Neuronal stem cell (in vitro differentiated cells): ENCODE results near the gene DOCK9.
A peak's percentile ranks its signal among the peaks of the same experiment; 100 is the strongest.

Experiments used
- DNase-seq: peaks from one replicate; pipeline ENCODE4 v3.0.0-alpha.2; 2013; ENCODE audit warnings: low spot score
- H2AFZ ChIP-seq: one replicate; pipeline ENCODE4 v1.6.1; 2013; ENCODE audit warnings: mild to moderate bottlenecking, low read length, inconsistent platforms
- H2AK5ac ChIP-seq: 2 replicates; pipeline ENCODE4 v1.6.1; 2013; ENCODE audit warnings: low read depth, mild to moderate bottlenecking, inconsistent platforms, low read length, moderate library complexity, mixed read lengths
- H2BK120ac ChIP-seq: 2 replicates; pipeline ENCODE4 v1.6.1; 2013; ENCODE audit warnings: low read depth, mild to moderate bottlenecking, inconsistent platforms, low read length, moderate library complexity, mixed read lengths
- H2BK12ac ChIP-seq: one replicate; pipeline ENCODE4 v1.6.1; 2013; ENCODE audit warnings: low read length, inconsistent platforms
- H2BK15ac ChIP-seq: 2 replicates; pipeline ENCODE4 v1.6.1; 2013; ENCODE audit warnings: mild to moderate bottlenecking, low read length, inconsistent platforms, mixed read lengths
- H2BK5ac ChIP-seq: one replicate; pipeline ENCODE4 v1.6.1; 2013; ENCODE audit warnings: inconsistent platforms, mild to moderate bottlenecking, low read length, moderate library complexity
- H3K14ac ChIP-seq: one replicate; pipeline ENCODE4 v1.6.1; 2013; ENCODE audit warnings: low read length, inconsistent platforms
- H3K18ac ChIP-seq: 2 replicates; pipeline ENCODE4 v1.6.1; 2013; ENCODE audit warnings: low read length, inconsistent platforms
- H3K23ac ChIP-seq: 2 replicates; pipeline ENCODE4 v1.6.1; 2013; ENCODE audit warnings: low read depth, mild to moderate bottlenecking, mixed read lengths, low read length, inconsistent platforms; ENCODE audit not compliant: poor library complexity
- H3K27ac ChIP-seq: replicated peaks from 3 replicates; pipeline ENCODE4 v1.5.1; 2013; ENCODE audit warnings: low read length, inconsistent platforms
- H3K27me3 ChIP-seq, 3 experiments: 2 replicates each; pipeline ENCODE4 v1.6.1; 2013; ENCODE audit warnings: low read length in 3 of 3, mild to moderate bottlenecking in 2 of 3, inconsistent platforms in 1 of 3, low read depth in 1 of 3, mixed read lengths in 1 of 3, moderate library complexity in 1 of 3; ENCODE audit not compliant: control insufficient read depth in 3 of 3, insufficient read depth in 3 of 3
- H3K36me3 ChIP-seq, 2 donors: replicated peaks in 1 of 2; 2 replicates each; pipeline ENCODE4 v1.6.1; 2013; ENCODE audit warnings: low read length in 2 of 2; ENCODE audit not compliant: control insufficient read depth in 2 of 2, insufficient read depth in 2 of 2
- H3K4ac ChIP-seq: 2 replicates; pipeline ENCODE4 v1.6.1; 2013; ENCODE audit warnings: inconsistent platforms, mild to moderate bottlenecking, low read length, moderate library complexity
- H3K4me1 ChIP-seq, 2 donors: 1 replicate in 1 of 2; 2 replicates in 1 of 2; pipeline ENCODE4 v1.6.1; 2013; ENCODE audit warnings: low read length in 2 of 2, low read depth in 1 of 2; ENCODE audit not compliant: control insufficient read depth in 2 of 2, insufficient read depth in 1 of 2
- H3K4me2 ChIP-seq: one replicate; pipeline ENCODE4 v1.6.1; 2013; ENCODE audit warnings: mild to moderate bottlenecking, low read length, inconsistent platforms; ENCODE audit not compliant: insufficient read depth, poor library complexity, severe bottlenecking
- H3K4me3 ChIP-seq, 2 donors: 2 replicates each; pipeline ENCODE4 v1.5.1; 2013; ENCODE audit warnings: low read length in 2 of 2, mild to moderate bottlenecking in 2 of 2, inconsistent platforms in 1 of 2, moderate library complexity in 1 of 2
- H3K79me1 ChIP-seq: one replicate; pipeline ENCODE4 v1.6.1; 2013; ENCODE audit warnings: low read depth, mild to moderate bottlenecking, inconsistent platforms, low read length, moderate library complexity
- H3K9ac ChIP-seq: one replicate; pipeline ENCODE4 v1.6.1; 2013; ENCODE audit warnings: mild to moderate bottlenecking, low read depth, low read length, inconsistent platforms; ENCODE audit not compliant: poor library complexity
- H3K9me3 ChIP-seq, 2 donors: replicated peaks in 1 of 2; 2 replicates each; pipeline versions ENCODE3 to v1.6.1; 2013; ENCODE audit warnings: low read length in 2 of 2, mild to moderate bottlenecking in 2 of 2, inconsistent platforms in 1 of 2, low read depth in 1 of 2, mixed read lengths in 1 of 2, moderate library complexity in 1 of 2; ENCODE audit not compliant: control insufficient read depth in 2 of 2, insufficient read depth in 1 of 2
- H4K8ac ChIP-seq: one replicate; pipeline ENCODE4 v1.6.1; 2013; ENCODE audit warnings: low read depth, mild to moderate bottlenecking, inconsistent platforms, low read length, moderate library complexity
- H4K91ac ChIP-seq: one replicate; pipeline ENCODE4 v1.6.1; 2013; ENCODE audit warnings: low read length, low read depth, mild to moderate bottlenecking, inconsistent platforms; ENCODE audit not compliant: poor library complexity
- WGBS, 2 donors: extraction: QIAGEN DNeasy Blood & Tissue Kit; methylation state at CpG; one replicate each; pipeline ENCODE4 v1.1.7; 2013; ENCODE audit warnings: missing lambda C conversion rate in 2 of 2, mixed read lengths in 1 of 2; ENCODE audit not compliant: insufficient read length in 2 of 2, insufficient replicate concordance in 1 of 2; ENCODE audit errors: extremely low coverage in 2 of 2; 5-methylcytosine and 5-hydroxymethylcytosine counted together

Gene DOCK9

DNA sequence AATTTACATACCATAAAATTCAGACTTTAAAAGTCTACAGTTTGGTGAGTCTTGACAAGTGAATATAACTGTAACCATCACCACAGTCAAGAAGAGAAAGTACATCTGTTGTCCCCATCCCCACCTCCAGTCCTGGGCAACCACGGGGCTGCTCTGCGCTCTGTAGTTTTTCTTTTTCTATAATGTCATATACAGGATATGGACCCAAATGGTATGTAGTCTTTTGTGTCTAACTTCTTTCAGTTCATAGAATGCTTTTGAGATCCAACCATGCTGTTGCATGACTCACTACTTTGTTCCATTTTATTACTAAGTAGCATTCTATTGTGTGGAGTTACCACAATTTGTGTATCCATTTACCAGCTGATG lies 103.9 kb downstream of the DOCK9 start:
- H3K4me3 ChIP-seq = no peak overlapping the region
- H3K9me3 ChIP-seq = peaks cover 0 to 10% of the 10 kb centered on the region in 2 donors
- no peak overlapping the region for H3K27ac ChIP-seq
- H2BK120ac ChIP-seq = no peak overlapping the region
- H3K14ac ChIP-seq = no peak overlapping the region
- no peak overlapping the region for H2AK5ac ChIP-seq
- no peak for DNase-seq
- no peaks in the 10 kb centered on the region for H3K79me1 ChIP-seq
- no peak overlapping the region for H4K8ac ChIP-seq
- no CpG with 5 or more reads among the region's 2 CpGs for WGBS, 2 donors
- peaks cover 0 to 8% of the 10 kb centered on the region in 2 donors for H3K4me1 ChIP-seq
- no peaks in the 10 kb centered on the region for H3K36me3 ChIP-seq
- H2BK15ac ChIP-seq = no peak overlapping the region
- H2BK5ac ChIP-seq = no peak overlapping the region
- H3K4me2 ChIP-seq = no peak overlapping the region
- no peak overlapping the region for H3K9ac ChIP-seq
- no peak overlapping the region for H2BK12ac ChIP-seq
- no peak overlapping the region for H3K18ac ChIP-seq
- no peak overlapping the region for H2AFZ ChIP-seq
- no peak overlapping the region for H3K23ac ChIP-seq
- H4K91ac ChIP-seq = no peak overlapping the region
- H3K27me3 ChIP-seq = no peaks in the 10 kb centered on the region
- no peak overlapping the region for H3K4ac ChIP-seq

DNA sequence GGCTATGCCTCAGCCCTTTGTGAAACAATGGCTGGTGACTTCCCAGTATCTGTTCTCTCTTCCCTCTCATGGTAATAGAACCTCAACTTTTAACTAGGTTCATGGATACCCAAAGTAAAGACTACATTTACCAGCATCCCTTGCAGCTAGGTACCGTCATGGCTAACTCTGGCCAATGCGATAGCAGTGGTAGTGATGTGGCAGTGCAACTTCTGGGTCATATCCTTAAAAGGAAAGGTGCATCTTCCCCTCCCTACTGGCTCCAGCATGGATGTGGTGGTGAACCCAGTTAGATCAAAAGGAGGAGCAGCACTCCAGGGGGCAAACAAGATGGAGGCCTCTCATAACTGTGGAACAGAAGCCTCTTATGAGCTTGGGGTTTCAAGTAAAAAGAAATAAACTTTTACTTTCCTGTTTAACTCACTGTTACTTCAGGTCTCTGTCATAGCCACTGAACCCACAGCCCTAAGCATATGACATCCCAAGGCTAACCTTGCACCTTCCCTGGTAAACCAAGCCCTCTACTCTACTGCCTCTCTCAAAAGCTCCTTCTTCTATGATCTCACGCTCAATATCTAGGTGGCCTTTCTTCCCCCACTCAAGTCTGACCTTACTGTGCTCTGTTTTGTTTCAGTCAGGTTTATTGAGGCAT lies 104.4 kb downstream of the DOCK9 start:
- no peak overlapping the region for H2AFZ ChIP-seq
- no peak for DNase-seq
- no CpG with 5 or more reads among the region's 3 CpGs for WGBS, 2 donors

DNA sequence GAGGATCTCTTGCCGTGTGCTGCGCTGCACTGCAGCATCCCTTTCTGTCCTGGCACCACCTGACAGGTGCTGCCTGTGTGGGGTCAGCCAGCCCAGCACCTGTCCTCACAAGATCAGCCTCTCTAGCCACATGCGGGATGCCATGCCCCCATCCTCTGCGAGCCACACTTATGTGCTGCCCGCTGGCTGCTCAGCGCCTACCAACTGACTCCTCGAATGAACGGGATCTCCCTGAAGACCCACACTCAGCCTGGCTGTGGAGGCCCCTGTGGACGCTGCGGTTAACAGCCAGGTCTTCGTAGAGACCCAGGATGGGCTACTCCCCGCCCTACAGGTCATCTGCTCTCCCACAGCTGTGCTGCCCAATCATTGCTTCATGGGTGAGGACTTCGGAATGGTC lies 106.1 kb downstream of the DOCK9 start:
- no peak overlapping the region for H3K27ac ChIP-seq
- H2BK5ac ChIP-seq = no peak overlapping the region
- H4K91ac ChIP-seq = no peak overlapping the region
- H3K23ac ChIP-seq = no peak overlapping the region
- H3K14ac ChIP-seq = no peak overlapping the region
- no peaks in the 10 kb centered on the region for H3K27me3 ChIP-seq
- peaks cover 0 to 8% of the 10 kb centered on the region in 2 donors for H3K4me1 ChIP-seq
- H2BK120ac ChIP-seq = no peak overlapping the region
- H2AFZ ChIP-seq = no peak overlapping the region
- WGBS, 2 donors = no CpG with 5 or more reads among the region's 13 CpGs
- H3K9me3 ChIP-seq = peaks cover 0 to 10% of the 10 kb centered on the region in 2 donors
- H3K9ac ChIP-seq = no peak overlapping the region
- no peak overlapping the region for H3K4me2 ChIP-seq
- no peaks in the 10 kb centered on the region for H3K79me1 ChIP-seq
- no peak overlapping the region for H3K4me3 ChIP-seq
- no peak overlapping the region for H2AK5ac ChIP-seq
- H2BK15ac ChIP-seq = no peak overlapping the region
- H3K36me3 ChIP-seq = no peaks in the 10 kb centered on the region
- peak overlapping the region; percentile 43 for H2BK12ac ChIP-seq
- H3K4ac ChIP-seq = no peak overlapping the region
- H3K18ac ChIP-seq = peak overlapping the region; percentile 25
- no peak for DNase-seq
- peak overlapping the region; percentile 83 for H4K8ac ChIP-seq

More for the DNA sequence above, 104.4 kb downstream of the DOCK9 start:
- peaks cover 0 to 10% of the 10 kb centered on the region in 2 donors for H3K9me3 ChIP-seq
- H3K18ac ChIP-seq = no peak overlapping the region
- H3K23ac ChIP-seq = no peak overlapping the region
- H2BK12ac ChIP-seq = no peak overlapping the region
- H4K91ac ChIP-seq = no peak overlapping the region
- peaks cover 0 to 8% of the 10 kb centered on the region in 2 donors for H3K4me1 ChIP-seq
- no peaks in the 10 kb centered on the region for H3K27me3 ChIP-seq
- no peak overlapping the region for H3K4me3 ChIP-seq
- no peak overlapping the region for H2BK5ac ChIP-seq
- H4K8ac ChIP-seq = no peak overlapping the region
- no peak overlapping the region for H3K4ac ChIP-seq
- H3K27ac ChIP-seq = no peak overlapping the region
- H3K79me1 ChIP-seq = no peaks in the 10 kb centered on the region
- no peak overlapping the region for H2AK5ac ChIP-seq
- no peak overlapping the region for H2BK120ac ChIP-seq
- H3K36me3 ChIP-seq = no peaks in the 10 kb centered on the region
- no peak overlapping the region for H3K4me2 ChIP-seq
- H3K14ac ChIP-seq = no peak overlapping the region
- H3K9ac ChIP-seq = no peak overlapping the region
- H2BK15ac ChIP-seq = no peak overlapping the region

DNA sequence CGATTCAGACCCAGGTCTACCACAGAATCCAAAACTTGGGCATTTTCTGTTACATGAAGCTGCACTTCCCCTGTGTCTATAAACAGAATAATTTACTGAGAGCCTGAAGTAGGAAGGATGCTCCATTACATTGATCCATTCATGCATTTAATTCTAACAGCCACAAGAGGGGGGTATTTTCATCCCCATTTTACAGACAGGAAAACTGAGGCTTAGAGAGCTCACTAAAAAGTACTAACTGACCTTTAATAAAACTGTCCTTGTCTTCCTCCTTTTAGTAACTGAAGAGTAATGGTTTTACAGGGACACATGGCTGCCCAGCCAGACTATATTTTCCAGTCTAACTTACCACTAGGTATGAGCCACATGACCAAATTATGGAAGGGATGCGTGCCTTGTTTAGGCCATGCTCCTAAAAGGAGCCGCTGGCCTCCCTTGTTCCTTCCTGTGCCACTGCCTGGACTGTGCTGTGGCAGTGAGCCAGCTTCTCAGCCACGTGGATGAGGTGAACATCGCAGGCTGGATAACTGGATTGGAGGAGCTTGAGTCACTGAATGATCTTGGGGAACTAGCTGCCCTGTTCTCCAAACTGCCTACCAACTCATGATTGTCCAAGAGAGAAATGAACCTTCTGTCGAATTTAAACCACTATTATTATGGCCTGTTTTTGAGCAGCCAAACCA lies 108.3 kb downstream of the DOCK9 start:
- Histone ChIP-seq H3K27ac (no peak overlapping the region), H2BK5ac (no peak overlapping the region), H4K8ac (no peak overlapping the region), H3K4me1 (no peaks in the 10 kb centered on the region), H3K36me3 (no peaks in the 10 kb centered on the region), H3K9me3 (peaks cover 0 to 10% of the 10 kb centered on the region in 2 donors), H3K4ac (no peak overlapping the region), H2AK5ac (no peak overlapping the region), H3K18ac (no peak overlapping the region), H2BK12ac (no peak overlapping the region), H2AFZ (no peak overlapping the region), H3K27me3 (no peaks in the 10 kb centered on the region), H3K9ac (no peak overlapping the region), H3K79me1 (no peaks in the 10 kb centered on the region), H3K4me2 (no peak overlapping the region), H3K23ac (no peak overlapping the region), H3K14ac (no peak overlapping the region), H2BK120ac (no peak overlapping the region), H4K91ac (no peak overlapping the region), H3K4me3 (no peak overlapping the region), H2BK15ac (no peak overlapping the region)
- WGBS, 2 donors = no CpG with 5 or more reads among the region's 6 CpGs
- DNase-seq = no peak
